ENCODE measurements around the gene PDE10A.

PDE10A gene

GRCh38 chr6:165640806-165641205 lies 22.2 kb downstream of the PDE10A start:
- no peak overlapping the region for H3K4me3 ChIP-seq (replicated peaks; ENCODE audit: low read depth, low read length)
- no peak for DNase-seq (ENCODE audit: low read depth)
- no peak for TF ChIP-seq CTCF (IDR thresholded peaks at IDR 0.05; ENCODE audit: low read length, missing control alignments)

DNA sequence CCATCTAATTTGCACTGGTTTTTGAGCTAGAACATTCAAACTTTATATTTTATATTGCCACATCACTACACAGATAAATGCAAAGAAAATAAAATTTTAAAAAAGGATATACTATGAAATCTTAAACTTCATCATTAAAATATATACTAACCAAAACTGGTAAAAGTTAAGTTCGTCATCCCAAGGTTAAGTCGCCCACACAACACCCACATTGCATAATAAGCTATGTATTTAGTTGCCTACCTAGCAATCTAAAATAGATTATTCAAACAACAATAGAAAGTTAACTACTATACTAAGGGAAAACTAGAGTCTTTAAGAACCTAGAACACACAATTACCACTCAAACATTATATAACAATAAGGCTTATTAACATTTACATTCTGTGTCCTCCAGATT lies 24.5 kb downstream of the PDE10A start:
- no peak for DNase-seq (ENCODE audit: low read depth)
- H3K4me3 ChIP-seq (replicated peaks; ENCODE audit: low read depth, low read length), result peak overlapping the region; percentile 38
- TF ChIP-seq CTCF (IDR thresholded peaks at IDR 0.05; ENCODE audit: low read length, missing control alignments), result no peak

DNA sequence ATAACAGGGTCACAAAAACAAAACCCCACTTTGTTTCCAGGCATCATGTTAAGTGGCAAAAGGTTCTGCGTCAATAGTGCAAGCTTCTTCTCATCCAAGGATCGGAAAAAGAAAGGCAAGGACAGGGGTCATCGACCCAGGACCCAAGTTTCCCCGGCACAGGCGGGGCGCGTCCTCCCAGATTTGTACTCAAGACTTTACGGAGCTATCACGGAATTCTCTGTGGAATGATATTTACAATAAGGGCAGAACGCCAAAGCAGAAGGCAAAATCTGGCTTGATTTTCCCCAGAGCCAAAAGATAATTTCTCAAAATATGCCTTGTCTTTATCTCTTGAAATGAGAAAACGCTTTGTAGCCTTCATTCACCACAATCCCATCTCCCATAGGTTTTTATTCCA lies 25.5 kb downstream of the PDE10A start:
- DNase-seq (ENCODE audit: low read depth), result peak; percentile 81
- no peak for TF ChIP-seq CTCF (IDR thresholded peaks at IDR 0.05; ENCODE audit: low read length, missing control alignments)
- H3K4me3 ChIP-seq (replicated peaks; ENCODE audit: low read depth, low read length), result peak overlapping the region; percentile 38

DNA sequence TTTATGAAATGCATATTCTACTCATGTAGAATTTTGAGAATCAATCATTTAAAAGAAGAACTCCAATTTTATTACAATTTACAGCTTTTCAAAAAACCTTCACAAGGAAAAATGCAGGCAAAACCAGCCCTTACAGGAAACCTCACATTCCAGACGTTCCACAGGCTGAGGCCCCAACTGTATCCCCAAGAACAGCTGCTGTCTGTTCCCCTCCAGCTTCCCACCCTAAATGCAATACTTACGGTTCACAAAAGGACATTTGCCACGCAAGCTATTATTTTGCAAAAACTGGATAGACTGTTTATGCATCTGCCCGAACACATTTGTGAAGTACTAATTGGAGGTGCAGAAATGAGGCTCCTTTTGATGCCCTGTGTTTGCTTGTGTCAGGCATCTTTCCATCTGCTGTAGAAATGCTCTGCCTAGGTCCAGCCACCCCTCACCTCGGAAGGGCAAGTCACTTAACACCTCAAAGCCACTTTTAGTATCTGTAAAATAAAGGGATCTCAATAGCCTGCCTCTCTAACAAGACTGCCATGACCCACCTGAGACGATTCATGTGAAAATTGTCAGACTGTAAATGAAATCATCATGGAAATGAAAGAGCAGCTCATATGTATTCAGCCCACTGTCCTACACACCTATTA lies 26.5 kb downstream of the PDE10A start:
- TF ChIP-seq CTCF (IDR thresholded peaks at IDR 0.05; ENCODE audit: low read length, missing control alignments), result no peak
- peak; percentile 88 for DNase-seq (ENCODE audit: low read depth)
- H3K4me3 ChIP-seq (replicated peaks; ENCODE audit: low read depth, low read length), result no peak overlapping the region

DNA sequence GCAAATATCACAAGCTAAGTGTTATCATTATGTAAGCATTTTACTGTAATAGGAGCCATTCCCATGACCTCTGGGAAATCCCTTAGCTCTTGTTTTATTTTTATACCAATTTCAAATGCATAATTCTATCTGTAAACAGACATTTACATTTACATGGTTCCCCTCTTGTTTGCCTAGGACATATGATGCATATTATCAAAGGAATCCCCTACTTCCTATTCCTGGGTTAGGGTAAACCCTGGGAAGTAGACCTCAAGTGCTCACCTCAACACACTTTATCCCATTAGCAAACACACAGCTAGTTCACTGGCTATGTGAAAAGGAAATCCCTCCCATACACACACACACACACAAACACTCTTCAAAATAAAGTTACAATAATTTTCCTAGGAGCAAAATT lies 27.1 kb downstream of the PDE10A start:
- H3K4me3 ChIP-seq (replicated peaks; ENCODE audit: low read depth, low read length), result no peak overlapping the region
- DNase-seq (ENCODE audit: low read depth), result peak; percentile 62
- TF ChIP-seq CTCF (IDR thresholded peaks at IDR 0.05; ENCODE audit: low read length, missing control alignments), result no peak

GRCh38 chr6:165634101-165634880 lies 28.8 kb downstream of the PDE10A start:
- TF ChIP-seq CTCF (IDR thresholded peaks at IDR 0.05; ENCODE audit: low read length, missing control alignments), result no peak
- H3K4me3 ChIP-seq (replicated peaks; ENCODE audit: low read depth, low read length), result no peak overlapping the region
- DNase-seq (ENCODE audit: low read depth), result no peak

Measured in fibroblast of pulmonary artery (primary cell).